Urothelium cell line (cell line): ENCODE results near the gene PIEZO2.
A peak's percentile ranks its signal among the peaks of the same experiment; 100 is the strongest.

Experiments used
- DNase-seq: peaks from one replicate; pipeline ENCODE4 v3.0.0; 2011; ENCODE audit warnings: low spot score, mixed read lengths
- FAIRE-seq: peaks from 2 replicates; lab custom pipeline; 2011; peaks lifted over from hg19 to GRCh38; lab: Jason Lieb, UNC

The PIEZO2 gene

GRCh38 chr18:10767658-10768057 is 381.7 kb downstream of the PIEZO2 start:
- DNase-seq (no peak), FAIRE-seq (no peak)

DNA sequence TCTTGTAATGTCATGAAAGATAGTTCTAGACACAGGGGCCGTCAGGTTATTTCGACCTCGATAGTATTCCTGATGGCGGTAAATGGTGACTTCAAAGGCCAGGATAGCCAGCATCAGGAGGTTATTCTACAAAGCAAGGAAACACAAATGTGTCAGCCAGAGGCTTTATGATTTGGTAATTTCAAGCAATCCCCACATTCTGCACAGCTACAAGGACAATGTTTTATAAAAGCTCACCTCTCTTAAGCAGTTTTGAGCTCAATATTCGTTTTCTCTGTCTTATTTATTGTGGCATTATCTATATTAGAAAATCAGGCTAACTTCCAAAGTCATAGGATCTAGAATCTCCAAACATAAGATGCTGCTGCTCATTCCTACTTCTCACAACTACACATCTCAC is 388.4 kb downstream of the PIEZO2 start:
- FAIRE-seq = no peak

GRCh38 chr18:10759241-10759640 is 390.1 kb downstream of the PIEZO2 start:
- no peak for FAIRE-seq
- no peak for DNase-seq

More for the DNA sequence above, 388.4 kb downstream of the PIEZO2 start:
- DNase-seq = no peak

- no peak for DNase-seq
- FAIRE-seq = no peak
Measured at GRCh38 chr18:10757946-10758345, 391.4 kb downstream of the PIEZO2 start.

GRCh38 chr18:10757349-10757748 is 392.0 kb downstream of the PIEZO2 start:
- DNase-seq (no peak), FAIRE-seq (no peak)

- peak; percentile 52 for FAIRE-seq
- DNase-seq = no peak
Measured at GRCh38 chr18:10755855-10756254, 393.5 kb downstream of the PIEZO2 start.

DNA sequence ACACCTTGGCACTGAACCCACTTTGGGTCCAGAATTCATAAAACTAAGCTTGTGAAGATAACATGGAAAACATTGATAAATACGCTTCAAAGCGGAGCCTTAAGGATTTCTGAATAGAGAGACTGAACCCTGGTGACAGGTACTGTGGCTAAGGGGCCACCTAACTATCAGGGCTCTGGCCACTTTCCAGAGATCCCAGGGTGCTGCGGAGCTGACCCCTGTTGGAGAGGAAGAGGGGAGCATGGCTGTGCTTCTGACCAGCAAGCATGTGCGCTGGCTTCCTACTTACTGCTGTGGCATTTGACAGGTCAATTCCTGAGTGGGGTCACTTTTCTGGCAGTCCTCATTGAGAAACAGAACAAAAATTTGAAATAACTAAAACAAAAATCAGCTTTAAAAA is 395.2 kb downstream of the PIEZO2 start:
- no peak for FAIRE-seq

DNA sequence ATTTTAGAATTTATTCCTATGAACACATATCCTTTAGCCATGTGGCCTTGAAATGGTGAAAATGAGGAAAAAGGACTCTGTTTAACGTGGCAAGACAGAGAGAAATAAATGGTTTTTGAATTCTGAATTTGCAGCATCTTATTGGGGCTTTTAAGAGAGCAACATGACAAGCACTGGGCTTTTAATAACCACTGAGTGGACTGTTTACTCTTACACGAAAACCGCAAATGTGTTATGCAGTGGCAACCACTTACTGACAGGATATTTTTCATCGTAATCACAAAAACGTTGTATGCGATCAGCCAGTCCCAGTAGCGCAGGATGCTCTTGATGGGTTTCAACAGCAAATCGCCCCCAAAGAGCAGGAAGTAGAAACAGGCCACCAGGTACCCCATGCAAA is 397.0 kb downstream of the PIEZO2 start:
- no peak for DNase-seq
- FAIRE-seq = peak; percentile 20

More for the DNA sequence above, 395.2 kb downstream of the PIEZO2 start:
- no peak for DNase-seq

DNA sequence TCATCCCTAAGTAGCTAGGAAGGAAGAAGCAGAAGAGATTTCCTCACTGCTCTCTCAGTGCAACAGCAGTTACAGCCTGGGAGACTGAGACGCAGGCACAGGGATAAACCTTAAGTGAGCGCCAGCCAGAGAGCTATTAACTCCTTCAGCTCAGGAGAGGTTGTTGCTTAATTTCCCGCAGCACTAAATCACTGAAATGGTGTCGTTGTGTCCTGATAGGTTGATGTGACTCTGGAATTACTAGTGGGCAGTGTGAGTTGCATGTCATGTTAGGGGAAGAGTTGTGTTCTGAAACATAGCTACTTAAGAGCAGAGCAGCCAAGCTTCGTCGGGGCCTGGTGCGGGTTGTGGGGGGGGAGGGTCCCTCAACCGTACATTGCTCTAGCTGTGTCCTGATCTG is 397.7 kb downstream of the PIEZO2 start:
- no peak for DNase-seq
- peak; percentile 30 for FAIRE-seq

- FAIRE-seq = peak; percentile 9
Measured at GRCh38 chr18:10750191-10751035, 399.0 kb downstream of the PIEZO2 start.

DNA sequence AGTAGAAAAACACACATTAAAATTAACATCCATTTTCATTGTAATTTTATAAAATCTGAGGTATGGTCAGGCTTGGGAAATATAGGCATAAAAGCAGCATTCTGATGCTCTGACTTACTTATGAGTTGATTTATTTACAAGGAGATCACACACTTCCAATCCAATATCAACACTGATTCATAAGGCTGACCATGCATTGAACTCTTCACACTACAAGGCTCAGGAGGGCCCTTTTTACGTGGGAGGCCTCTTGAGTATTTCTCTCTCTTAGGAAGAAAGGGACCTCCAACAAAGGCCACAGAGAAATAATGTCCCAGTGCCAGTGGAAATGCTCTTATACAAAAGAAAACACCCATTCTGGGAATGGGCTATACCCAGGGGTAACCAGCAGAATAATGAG is 400.7 kb downstream of the PIEZO2 start:
- DNase-seq (no peak), FAIRE-seq (peak; percentile 55)

More at GRCh38 chr18:10750191-10751035, 399.0 kb downstream of the PIEZO2 start:
- no peak for DNase-seq

GRCh38 chr18:10745971-10746370 is 403.4 kb downstream of the PIEZO2 start:
- FAIRE-seq = no peak
- no peak for DNase-seq

GRCh38 chr18:10745219-10745618 is 404.1 kb downstream of the PIEZO2 start:
- FAIRE-seq (no peak), DNase-seq (no peak)

DNA sequence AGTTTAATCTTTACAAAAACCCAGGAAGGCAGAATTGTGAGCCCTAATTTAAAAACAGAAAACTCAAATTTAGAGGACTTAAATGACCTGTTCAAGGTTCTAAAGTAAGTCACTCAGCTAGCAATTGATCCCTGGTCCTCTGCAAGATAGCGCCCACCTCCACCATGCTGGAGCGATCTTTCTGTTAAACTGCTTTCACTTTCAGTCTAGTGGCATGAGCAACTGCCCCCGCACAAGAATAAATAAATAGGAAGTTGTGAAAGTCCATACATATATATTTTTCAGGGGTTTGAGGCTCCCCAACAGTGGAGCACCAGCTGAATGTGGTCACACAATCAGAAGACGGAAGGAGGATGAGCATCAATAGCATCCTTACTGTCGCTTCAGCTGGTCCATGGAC is 405.6 kb downstream of the PIEZO2 start:
- FAIRE-seq = no peak
- DNase-seq = no peak

- DNase-seq = no peak
- FAIRE-seq = peak; percentile 13
Measured at GRCh38 chr18:10739152-10739551, 410.2 kb downstream of the PIEZO2 start.

- DNase-seq (no peak), FAIRE-seq (no peak)
Measured at GRCh38 chr18:10736984-10737383, 412.4 kb downstream of the PIEZO2 start.

DNA sequence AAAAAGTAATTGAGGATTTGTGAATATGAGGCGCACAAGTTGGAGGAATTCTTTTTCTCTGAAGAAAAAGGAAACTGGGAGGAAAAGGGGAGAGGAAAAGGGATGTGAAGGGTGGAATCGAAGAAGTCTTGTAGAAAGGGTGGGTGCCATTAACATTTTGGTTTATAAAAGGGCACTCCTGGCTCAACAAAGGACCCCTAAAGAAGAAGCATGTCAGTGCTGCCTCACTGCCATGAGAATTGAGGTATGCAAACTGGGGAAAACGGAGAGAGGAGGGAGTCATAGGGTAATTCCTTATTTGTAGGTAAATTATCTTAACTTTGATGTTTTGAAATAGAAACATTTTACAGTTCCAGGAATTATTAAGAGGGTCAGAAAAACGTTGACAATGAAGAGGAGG is 416.4 kb downstream of the PIEZO2 start:
- DNase-seq (no peak), FAIRE-seq (no peak)

DNA sequence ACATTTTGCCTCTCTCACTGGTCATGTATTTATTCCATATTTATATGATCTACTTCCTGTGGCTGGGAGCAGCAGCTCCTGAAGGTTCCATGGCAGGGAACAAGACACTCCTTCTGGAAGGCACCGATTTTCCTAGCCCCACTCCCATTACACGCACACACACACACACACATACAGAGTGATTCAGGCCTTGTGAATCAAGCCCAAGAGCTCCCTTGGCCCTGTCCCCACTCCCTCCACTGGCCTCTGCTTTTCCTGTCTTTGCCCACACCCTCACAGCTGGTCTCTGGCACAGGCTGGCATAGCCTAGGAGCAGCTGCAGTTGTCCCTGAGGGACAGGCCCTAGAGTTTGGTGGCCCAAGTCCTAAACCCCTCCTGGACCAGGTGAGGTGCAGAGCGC is 421.9 kb downstream of the PIEZO2 start:
- DNase-seq = no peak
- no peak for FAIRE-seq

- FAIRE-seq = no peak
- no peak for DNase-seq
Measured at GRCh38 chr18:10726198-10727068, 422.9 kb downstream of the PIEZO2 start.

DNA sequence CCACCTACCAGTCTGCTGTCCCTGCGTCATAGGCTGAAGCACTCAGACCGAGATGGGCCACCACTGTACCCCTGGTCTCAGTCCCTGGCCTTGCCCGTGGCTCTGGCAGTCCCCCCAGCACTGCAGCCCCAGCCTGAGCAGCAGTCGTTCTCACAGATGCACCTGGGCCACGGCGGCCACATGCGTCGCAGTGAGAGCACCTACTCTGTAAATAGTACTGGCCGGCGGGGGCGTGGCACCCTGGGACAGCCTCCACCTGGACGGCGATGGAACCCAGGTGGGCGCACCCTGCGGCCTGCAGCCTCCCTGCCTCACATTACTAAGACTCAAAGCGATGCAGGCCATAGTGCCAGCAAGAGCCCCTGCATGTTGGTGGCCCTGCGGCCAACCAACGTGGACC is 424.7 kb downstream of the PIEZO2 start:
- DNase-seq (no peak), FAIRE-seq (peak; percentile 42)

DNA sequence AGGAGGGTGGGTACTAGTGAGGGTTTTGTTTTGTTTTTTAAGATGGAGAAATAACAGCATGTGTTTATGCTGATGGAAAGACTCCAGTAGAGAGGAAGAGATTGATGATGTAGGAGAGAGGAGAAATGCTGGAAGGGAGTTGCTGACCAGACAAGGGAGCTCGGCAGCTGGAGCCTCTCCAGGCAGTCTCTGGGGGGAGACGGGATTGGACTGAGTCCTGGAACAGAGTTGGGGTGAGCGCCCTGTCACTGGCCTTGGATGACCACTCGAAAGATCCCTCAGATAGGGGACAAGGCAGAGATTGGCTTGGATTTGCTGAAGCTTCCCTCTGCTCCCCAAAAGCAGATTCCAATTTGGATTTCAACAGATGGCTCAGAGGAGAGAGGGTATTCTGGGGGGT is 425.9 kb downstream of the PIEZO2 start:
- no peak for DNase-seq
- no peak for FAIRE-seq

DNA sequence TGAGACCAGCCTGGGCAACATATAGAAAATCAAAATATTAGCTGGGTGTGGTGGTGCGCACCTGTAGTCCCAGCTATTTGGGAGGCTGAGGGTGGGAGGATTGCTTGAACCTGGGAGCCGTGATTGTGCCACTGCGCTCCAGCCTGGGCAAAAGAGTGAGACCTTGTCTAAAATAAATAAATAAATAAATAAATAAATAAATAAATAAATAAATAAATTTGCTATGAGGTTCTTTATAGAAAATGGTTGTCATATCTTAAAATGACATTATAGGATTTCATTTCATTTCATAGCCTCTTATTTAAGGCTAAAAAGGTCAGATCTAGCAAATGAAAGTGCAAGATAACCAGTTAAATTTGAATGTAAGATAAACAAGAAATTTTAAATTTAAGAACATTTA is 430.6 kb downstream of the PIEZO2 start:
- no peak for FAIRE-seq
- DNase-seq = no peak
